Measurements from ENCODE around the gene ATF2.

The ATF2 gene

DNA sequence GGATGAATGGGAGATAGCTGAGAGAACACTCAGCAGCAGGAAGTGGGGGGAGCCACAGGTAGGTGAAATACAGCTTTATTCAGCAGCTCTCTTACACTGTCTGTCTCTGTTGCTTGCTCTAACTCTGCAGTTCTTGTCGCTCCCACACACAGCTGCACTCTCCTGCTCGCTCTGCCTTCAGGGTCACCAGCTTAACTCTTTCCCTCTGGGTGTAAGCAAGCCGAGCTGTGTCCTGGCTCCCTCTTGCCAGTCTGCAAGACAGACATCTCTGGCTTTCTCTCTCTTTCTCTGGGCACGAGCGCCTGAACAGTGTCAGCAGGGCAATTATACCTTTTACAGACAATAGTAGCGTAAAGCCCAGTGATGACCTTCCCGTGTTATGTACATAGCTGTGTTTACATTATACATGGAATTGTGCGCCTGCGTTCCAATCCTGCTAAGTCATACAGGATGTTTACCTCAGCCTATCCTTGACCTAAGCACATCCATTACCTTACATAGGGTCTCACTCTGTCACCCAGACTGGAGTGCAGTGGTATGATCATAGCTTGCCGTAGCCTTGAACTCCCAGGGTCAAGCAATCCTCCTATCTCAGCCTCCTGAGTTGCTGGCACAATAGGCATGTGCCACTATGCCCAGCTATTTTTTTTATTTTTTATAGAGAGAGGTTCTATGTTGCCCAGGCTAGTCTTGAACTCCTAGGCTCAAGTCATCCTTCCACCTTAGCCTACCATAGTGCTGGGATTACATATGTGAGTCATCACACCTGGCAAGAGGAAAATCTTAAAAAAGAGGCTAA is 105.0 kb downstream of the ATF2 start:
- Histone ChIP-seq H3K79me2 (ENCODE audit: insufficient read depth, low read length) (no peaks in the 10 kb centered on the region), H3K9me3 (ENCODE audit: insufficient read depth, low read length) (no peaks in the 10 kb centered on the region)

GRCh38 chr2:175057078-175057685 is 110.8 kb downstream of the ATF2 start:
- no peak overlapping the region for H3K27ac ChIP-seq (ENCODE audit: low read depth, low read length)
- H4K20me1 ChIP-seq (ENCODE audit: low read depth, low read length) = no peaks in the 10 kb centered on the region
- no peak overlapping the region for H3K4me2 ChIP-seq (ENCODE audit: low read depth, low read length, poor library complexity, severe bottlenecking)
- H3K9me2 ChIP-seq (replicated peaks; ENCODE audit: insufficient read depth, low read length) = no peaks in the 10 kb centered on the region
- H3K36me3 ChIP-seq (ENCODE audit: low read length) = no peaks in the 10 kb centered on the region
- H2AFZ ChIP-seq (ENCODE audit: low read depth, low read length, severe bottlenecking) = no peak overlapping the region
- no peaks in the 10 kb centered on the region for H3K9me3 ChIP-seq (ENCODE audit: insufficient read depth, low read length)
- no peaks in the 10 kb centered on the region for H3F3A ChIP-seq (ENCODE audit: insufficient read depth)
- no peaks in the 10 kb centered on the region for H3K27me3 ChIP-seq (ENCODE audit: low read length)
- TF ChIP-seq EZH2phosphoT487 (conservative IDR thresholded peaks at IDR 0.05; ENCODE audit: low read length) (no peak), CTCF (IDR thresholded peaks at IDR 0.05; ENCODE audit: insufficient read depth, low read length, poor library complexity, severe bottlenecking) (no peak)
- no peak overlapping the region for H3K4me3 ChIP-seq (ENCODE audit: insufficient read depth, low read length, poor library complexity, severe bottlenecking)
- no peak overlapping the region for H3K9ac ChIP-seq (ENCODE audit: low read length)
- no peaks in the 10 kb centered on the region for H3K79me2 ChIP-seq (ENCODE audit: insufficient read depth, low read length)

More for the DNA sequence above, 105.0 kb downstream of the ATF2 start:
- H4K20me1 ChIP-seq (ENCODE audit: low read depth, low read length) = no peaks in the 10 kb centered on the region
- H3K27ac ChIP-seq (ENCODE audit: low read depth, low read length) = no peak overlapping the region
- TF ChIP-seq CTCF (IDR thresholded peaks at IDR 0.05; ENCODE audit: insufficient read depth, low read length, poor library complexity, severe bottlenecking) (no peak), EZH2phosphoT487 (conservative IDR thresholded peaks at IDR 0.05; ENCODE audit: low read length) (no peak)
- peaks cover 10% of the 10 kb centered on the region for H3K36me3 ChIP-seq (ENCODE audit: low read length)
- no peak overlapping the region for H3K9ac ChIP-seq (ENCODE audit: low read length)
- H3K4me3 ChIP-seq (ENCODE audit: insufficient read depth, low read length, poor library complexity, severe bottlenecking) = no peak overlapping the region
- H3F3A ChIP-seq (ENCODE audit: insufficient read depth) = no peaks in the 10 kb centered on the region
- H2AFZ ChIP-seq (ENCODE audit: low read depth, low read length, severe bottlenecking) = no peak overlapping the region
- no peak overlapping the region for H3K4me2 ChIP-seq (ENCODE audit: low read depth, low read length, poor library complexity, severe bottlenecking)
- no peaks in the 10 kb centered on the region for H3K9me2 ChIP-seq (replicated peaks; ENCODE audit: insufficient read depth, low read length)
- no peaks in the 10 kb centered on the region for H3K27me3 ChIP-seq (ENCODE audit: low read length)

DNA sequence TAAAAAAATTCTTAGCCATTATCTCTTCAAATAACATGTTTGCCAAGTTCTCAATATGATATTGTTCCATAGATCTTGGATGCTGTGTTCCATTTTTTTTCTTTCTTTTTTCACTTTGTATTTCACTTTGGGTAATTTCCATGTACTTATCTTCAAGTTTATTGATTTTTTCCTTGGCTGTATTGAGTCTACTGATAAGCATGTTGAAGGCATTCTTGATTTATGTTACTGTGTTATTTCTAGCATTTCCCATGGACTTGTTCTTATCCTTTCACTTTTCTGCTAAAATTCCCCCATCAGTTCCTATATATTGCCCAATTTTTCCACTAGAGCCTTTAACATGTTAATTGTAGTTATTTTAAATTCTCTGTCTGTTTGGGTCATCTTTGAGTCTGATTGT is 112.0 kb downstream of the ATF2 start:
- H3K79me2 ChIP-seq (ENCODE audit: insufficient read depth, low read length) = no peaks in the 10 kb centered on the region
- H3K9me3 ChIP-seq (ENCODE audit: insufficient read depth, low read length) = no peaks in the 10 kb centered on the region
- H3K4me2 ChIP-seq (ENCODE audit: low read depth, low read length, poor library complexity, severe bottlenecking) = no peak overlapping the region
- no peaks in the 10 kb centered on the region for H4K20me1 ChIP-seq (ENCODE audit: low read depth, low read length)
- H3K27ac ChIP-seq (ENCODE audit: low read depth, low read length) = no peak overlapping the region
- H3K4me3 ChIP-seq (ENCODE audit: insufficient read depth, low read length, poor library complexity, severe bottlenecking) = no peak overlapping the region
- H3K9ac ChIP-seq (ENCODE audit: low read length) = no peak overlapping the region
- H3F3A ChIP-seq (ENCODE audit: insufficient read depth) = no peaks in the 10 kb centered on the region
- no peak overlapping the region for H2AFZ ChIP-seq (ENCODE audit: low read depth, low read length, severe bottlenecking)
- H3K9me2 ChIP-seq (replicated peaks; ENCODE audit: insufficient read depth, low read length) = no peaks in the 10 kb centered on the region
- H3K36me3 ChIP-seq (ENCODE audit: low read length) = no peaks in the 10 kb centered on the region
- TF ChIP-seq CTCF (IDR thresholded peaks at IDR 0.05; ENCODE audit: insufficient read depth, low read length, poor library complexity, severe bottlenecking) (no peak), EZH2phosphoT487 (conservative IDR thresholded peaks at IDR 0.05; ENCODE audit: low read length) (no peak)
- H3K27me3 ChIP-seq (ENCODE audit: low read length) = no peaks in the 10 kb centered on the region

Data from SU-DHL-6 (cell line).